K562 (cell line): ENCODE measurements around the gene EPHB6. TPM values are rescaled to one million over a fixed set of nuclear protein-coding genes. Genes with fewer than 3 reads are reported as not detected.

Experiments used
- CBX8 ChIP-seq: fragments of 200-600 bp; sonication (generic); IDR thresholded peaks from 2 replicates; pipeline ENCODE4 v1.6.1; 2012; ENCODE audit warnings: borderline replicate concordance, mixed run types, low read depth, mild to moderate bottlenecking, moderate library complexity, mixed read lengths, low read length, control low read depth, inconsistent platforms; ENCODE audit not compliant: poor library complexity, severe bottlenecking; ENCODE audit errors: extremely low read depth
- DIDO1 ChIP-seq: fragments of 450-650 bp; IDR thresholded peaks from 2 replicates; pipeline ENCODE4 v1.6.1; 2016; ENCODE audit warnings: low read depth, missing biosample characterization, missing genetic modification characterization
- HIVEP1 ChIP-seq: fragments of 250-450 bp; sonication (Bioruptor Pico); IDR thresholded peaks from 2 replicates; pipeline ENCODE4 v1.4.0; 2020; ENCODE audit warnings: mild to moderate bottlenecking
- HMG20B ChIP-seq: fragments of 250-450 bp; sonication (Bioruptor Pico); IDR thresholded peaks from 2 replicates; pipeline ENCODE4 v1.5.0; 2021; ENCODE audit warnings: mild to moderate bottlenecking
- MCM7 ChIP-seq, 2 experiments: fragments of 450-650 bp; IDR thresholded peaks; 2 replicates each; pipeline ENCODE4 v1.6.1; 2016 to 2018
- SRSF7 ChIP-seq: fragments of 200-400 bp; formaldehyde crosslinking; optimal IDR thresholded peaks from 2 replicates; pipeline ENCODE3; 2017; ENCODE audit warnings: mild to moderate bottlenecking, low read depth, low read length
- ZNF121 ChIP-seq: sonication (generic); formaldehyde crosslinking; conservative IDR thresholded peaks from 2 replicates; pipeline ENCODE4 v1.8.0; 2022; ENCODE audit warnings: missing genetic modification reagents
- ZNF133 ChIP-seq: fragments of 250-450 bp; sonication (Bioruptor Pico); IDR thresholded peaks from 2 replicates; pipeline ENCODE4 v1.4.0; 2020; ENCODE audit warnings: mild to moderate bottlenecking
- ZNF347 ChIP-seq: fragments of 450-650 bp; formaldehyde crosslinking; IDR thresholded peaks from 2 replicates; pipeline ENCODE4 v1.4.0; 2020; ENCODE audit warnings: low read depth, mild to moderate bottlenecking, moderate library complexity
- ZNF436 ChIP-seq: fragments of 250-450, 450-650 bp; sonication (Bioruptor Pico); formaldehyde crosslinking; IDR thresholded peaks from 2 replicates; pipeline ENCODE4 v1.7.0; 2020; ENCODE audit warnings: mild to moderate bottlenecking
- ZNF445 ChIP-seq: fragments of 250-450 bp; sonication (Bioruptor Pico); IDR thresholded peaks from 2 replicates; pipeline ENCODE4 v1.4.0; 2020; ENCODE audit warnings: low read depth, mild to moderate bottlenecking, moderate library complexity
- ZNF780A ChIP-seq: fragments of 250-450 bp; sonication (Bioruptor Pico); IDR thresholded peaks from 2 replicates; pipeline ENCODE4 v1.5.0; 2021; ENCODE audit warnings: mild to moderate bottlenecking
- polyA plus RNA-seq, 8 experiments: library from polyadenylated mRNA; depleted of rRNA in 4 of 8; stranded (reverse) in 5 of 8; unstranded in 3 of 8; fragments of >200 nt; fragmentation: Nextera tagmentation in 2 of 8; fragmentation: Illumina TruSeq in 1 of 8; extraction: Ambion mirVana in 2 of 8; extraction: Trizol in 1 of 8; gene quantifications; 2 replicates each; pipeline versions ENCODE4 v1.2.1 to v1.2.3, GENCODE V29; 2011 to 2014; ENCODE audit warnings: inconsistent platforms in 1 of 8, missing spikeins in 1 of 8
- total RNA-seq, 7 experiments: library from RNA; depleted of rRNA in 6 of 7; stranded (reverse); fragments of >200 nt in 6 of 7; fragmentation: Illumina TruSeq in 2 of 7; extraction: Trizol in 2 of 7; gene quantifications; 2 replicates each; pipeline versions ENCODE4 v1.2.1 to v1.2.3, GENCODE V29; 2011 to 2021; ENCODE audit warnings: low replicate concordance in 1 of 7
- TF ChIP-seq, protein P1 (sequence below): fragments of 250-450 bp; sonication (Bioruptor Pico); IDR thresholded peaks from 2 replicates; pipeline ENCODE4 v1.4.0; 2020
- TF ChIP-seq, protein P2 (sequence below): sonication (generic); formaldehyde crosslinking; IDR thresholded peaks from 2 replicates; pipeline ENCODE4 v1.9.0; 2022; ENCODE audit warnings: mild to moderate bottlenecking, missing genetic modification reagents
- TF ChIP-seq, protein P3 (sequence below): fragments of 450-650 bp; formaldehyde crosslinking; IDR thresholded peaks from 2 replicates; pipeline ENCODE4 v1.4.0; 2020; ENCODE audit warnings: mild to moderate bottlenecking, moderate library complexity
- TF ChIP-seq, protein P4 (sequence below): fragments of 200-800 bp; sonication (Bioruptor generic); IDR thresholded peaks from 2 replicates; pipeline ENCODE4 v1.6.1; 2017; ENCODE audit warnings: missing genetic modification characterization, missing compliant biosample characterization
- TF ChIP-seq, protein P5 (sequence below): fragments of 250-450 bp; sonication (Bioruptor Pico); IDR thresholded peaks from 2 replicates; pipeline ENCODE4 v1.8.0; 2021; ENCODE audit warnings: moderate library complexity, mild to moderate bottlenecking, inconsistent platforms

Gene EPHB6
- total and polyA plus RNA-seq, 9 of the 15 experiments (the other 6 are each of a cell fraction or from before 2014, with no cell fraction given): 1.4 to 123 (median 7.6) TPM

DNA sequence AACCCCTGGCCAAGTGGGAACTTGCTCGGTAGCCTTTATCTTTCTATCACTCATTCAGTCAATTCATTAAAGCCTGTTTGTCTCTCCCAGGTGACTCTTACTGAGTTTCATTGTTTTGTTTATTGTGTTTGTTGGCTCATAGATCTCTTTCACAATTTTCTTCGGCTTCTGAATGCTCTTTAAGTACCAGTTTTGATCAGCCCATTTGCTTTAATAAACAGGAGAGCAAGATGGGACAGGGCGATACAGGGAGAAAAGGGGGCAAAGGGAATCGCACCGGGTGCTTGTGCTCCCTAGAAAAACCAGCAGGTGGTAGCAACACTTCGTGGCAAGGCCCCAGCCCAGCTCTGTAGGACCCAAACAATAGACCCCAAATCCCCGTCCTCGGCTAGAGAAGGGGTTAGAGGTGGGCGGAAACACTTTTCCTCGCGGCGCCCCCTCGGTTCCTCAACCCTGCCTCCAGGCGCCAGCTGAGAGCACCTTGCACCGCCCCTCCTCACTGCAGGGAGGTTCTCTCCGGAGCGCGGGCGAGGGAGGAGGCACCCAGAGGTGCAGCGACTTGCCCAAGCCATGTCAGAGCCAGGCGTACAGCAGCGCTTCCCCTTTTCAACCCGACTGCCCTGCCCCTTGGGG lies 1.0 kb upstream of the EPHB6 start (continued):
- TF ChIP-seq HMG20B (CRISPR knock-in tag): no peak
- TF ChIP-seq, protein P1, sequence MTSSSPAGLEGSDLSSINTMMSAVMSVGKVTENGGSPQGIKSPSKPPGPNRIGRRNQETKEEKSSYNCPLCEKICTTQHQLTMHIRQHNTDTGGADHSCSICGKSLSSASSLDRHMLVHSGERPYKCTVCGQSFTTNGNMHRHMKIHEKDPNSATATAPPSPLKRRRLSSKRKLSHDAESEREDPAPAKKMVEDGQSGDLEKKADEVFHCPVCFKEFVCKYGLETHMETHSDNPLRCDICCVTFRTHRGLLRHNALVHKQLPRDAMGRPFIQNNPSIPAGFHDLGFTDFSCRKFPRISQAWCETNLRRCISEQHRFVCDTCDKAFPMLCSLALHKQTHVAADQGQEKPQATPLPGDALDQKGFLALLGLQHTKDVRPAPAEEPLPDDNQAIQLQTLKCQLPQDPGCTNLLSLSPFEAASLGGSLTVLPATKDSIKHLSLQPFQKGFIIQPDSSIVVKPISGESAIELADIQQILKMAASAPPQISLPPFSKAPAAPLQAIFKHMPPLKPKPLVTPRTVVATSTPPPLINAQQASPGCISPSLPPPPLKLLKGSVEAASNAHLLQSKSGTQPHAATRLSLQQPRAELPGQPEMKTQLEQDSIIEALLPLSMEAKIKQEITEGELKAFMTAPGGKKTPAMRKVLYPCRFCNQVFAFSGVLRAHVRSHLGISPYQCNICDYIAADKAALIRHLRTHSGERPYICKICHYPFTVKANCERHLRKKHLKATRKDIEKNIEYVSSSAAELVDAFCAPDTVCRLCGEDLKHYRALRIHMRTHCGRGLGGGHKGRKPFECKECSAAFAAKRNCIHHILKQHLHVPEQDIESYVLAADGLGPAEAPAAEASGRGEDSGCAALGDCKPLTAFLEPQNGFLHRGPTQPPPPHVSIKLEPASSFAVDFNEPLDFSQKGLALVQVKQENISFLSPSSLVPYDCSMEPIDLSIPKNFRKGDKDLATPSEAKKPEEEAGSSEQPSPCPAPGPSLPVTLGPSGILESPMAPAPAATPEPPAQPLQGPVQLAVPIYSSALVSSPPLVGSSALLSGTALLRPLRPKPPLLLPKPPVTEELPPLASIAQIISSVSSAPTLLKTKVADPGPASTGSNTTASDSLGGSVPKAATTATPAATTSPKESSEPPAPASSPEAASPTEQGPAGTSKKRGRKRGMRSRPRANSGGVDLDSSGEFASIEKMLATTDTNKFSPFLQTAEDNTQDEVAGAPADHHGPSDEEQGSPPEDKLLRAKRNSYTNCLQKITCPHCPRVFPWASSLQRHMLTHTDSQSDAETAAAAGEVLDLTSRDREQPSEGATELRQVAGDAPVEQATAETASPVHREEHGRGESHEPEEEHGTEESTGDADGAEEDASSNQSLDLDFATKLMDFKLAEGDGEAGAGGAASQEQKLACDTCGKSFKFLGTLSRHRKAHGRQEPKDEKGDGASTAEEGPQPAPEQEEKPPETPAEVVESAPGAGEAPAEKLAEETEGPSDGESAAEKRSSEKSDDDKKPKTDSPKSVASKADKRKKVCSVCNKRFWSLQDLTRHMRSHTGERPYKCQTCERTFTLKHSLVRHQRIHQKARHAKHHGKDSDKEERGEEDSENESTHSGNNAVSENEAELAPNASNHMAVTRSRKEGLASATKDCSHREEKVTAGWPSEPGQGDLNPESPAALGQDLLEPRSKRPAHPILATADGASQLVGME: peak; percentile 72; the same call in 1 of the 2 replicates
- no peak for TF ChIP-seq ZNF445 (CRISPR knock-in tag)
- no peak for TF ChIP-seq MCM7 (IDR thresholded peaks at IDR 0.05)
- TF ChIP-seq HIVEP1: peak; percentile 70; the same call in 1 of the 2 replicates
- TF ChIP-seq ZNF436 (CRISPR knock-in tag): no peak
- TF ChIP-seq, protein P2, sequence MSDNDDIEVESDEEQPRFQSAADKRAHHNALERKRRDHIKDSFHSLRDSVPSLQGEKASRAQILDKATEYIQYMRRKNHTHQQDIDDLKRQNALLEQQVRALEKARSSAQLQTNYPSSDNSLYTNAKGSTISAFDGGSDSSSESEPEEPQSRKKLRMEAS: peak; percentile 63
- no peak for TF ChIP-seq SRSF7
- TF ChIP-seq, protein P3, sequence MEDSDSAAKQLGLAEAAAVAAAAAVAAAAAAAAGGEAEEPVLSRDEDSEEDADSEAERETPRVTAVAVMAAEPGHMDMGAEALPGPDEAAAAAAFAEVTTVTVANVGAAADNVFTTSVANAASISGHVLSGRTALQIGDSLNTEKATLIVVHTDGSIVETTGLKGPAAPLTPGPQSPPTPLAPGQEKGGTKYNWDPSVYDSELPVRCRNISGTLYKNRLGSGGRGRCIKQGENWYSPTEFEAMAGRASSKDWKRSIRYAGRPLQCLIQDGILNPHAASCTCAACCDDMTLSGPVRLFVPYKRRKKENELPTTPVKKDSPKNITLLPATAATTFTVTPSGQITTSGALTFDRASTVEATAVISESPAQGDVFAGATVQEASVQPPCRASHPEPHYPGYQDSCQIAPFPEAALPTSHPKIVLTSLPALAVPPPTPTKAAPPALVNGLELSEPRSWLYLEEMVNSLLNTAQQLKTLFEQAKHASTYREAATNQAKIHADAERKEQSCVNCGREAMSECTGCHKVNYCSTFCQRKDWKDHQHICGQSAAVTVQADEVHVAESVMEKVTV (CRISPR knock-in tag): peak; percentile 73
- TF ChIP-seq, protein P4, sequence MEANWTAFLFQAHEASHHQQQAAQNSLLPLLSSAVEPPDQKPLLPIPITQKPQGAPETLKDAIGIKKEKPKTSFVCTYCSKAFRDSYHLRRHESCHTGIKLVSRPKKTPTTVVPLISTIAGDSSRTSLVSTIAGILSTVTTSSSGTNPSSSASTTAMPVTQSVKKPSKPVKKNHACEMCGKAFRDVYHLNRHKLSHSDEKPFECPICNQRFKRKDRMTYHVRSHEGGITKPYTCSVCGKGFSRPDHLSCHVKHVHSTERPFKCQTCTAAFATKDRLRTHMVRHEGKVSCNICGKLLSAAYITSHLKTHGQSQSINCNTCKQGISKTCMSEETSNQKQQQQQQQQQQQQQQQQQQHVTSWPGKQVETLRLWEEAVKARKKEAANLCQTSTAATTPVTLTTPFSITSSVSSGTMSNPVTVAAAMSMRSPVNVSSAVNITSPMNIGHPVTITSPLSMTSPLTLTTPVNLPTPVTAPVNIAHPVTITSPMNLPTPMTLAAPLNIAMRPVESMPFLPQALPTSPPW (CRISPR knock-in tag): no peak; the same call in 1 of the 2 replicates
- no peak for TF ChIP-seq ZNF347 (CRISPR knock-in tag)
- peak; percentile 13; the same call in 1 of the 2 replicates for TF ChIP-seq DIDO1
- TF ChIP-seq, protein P5, sequence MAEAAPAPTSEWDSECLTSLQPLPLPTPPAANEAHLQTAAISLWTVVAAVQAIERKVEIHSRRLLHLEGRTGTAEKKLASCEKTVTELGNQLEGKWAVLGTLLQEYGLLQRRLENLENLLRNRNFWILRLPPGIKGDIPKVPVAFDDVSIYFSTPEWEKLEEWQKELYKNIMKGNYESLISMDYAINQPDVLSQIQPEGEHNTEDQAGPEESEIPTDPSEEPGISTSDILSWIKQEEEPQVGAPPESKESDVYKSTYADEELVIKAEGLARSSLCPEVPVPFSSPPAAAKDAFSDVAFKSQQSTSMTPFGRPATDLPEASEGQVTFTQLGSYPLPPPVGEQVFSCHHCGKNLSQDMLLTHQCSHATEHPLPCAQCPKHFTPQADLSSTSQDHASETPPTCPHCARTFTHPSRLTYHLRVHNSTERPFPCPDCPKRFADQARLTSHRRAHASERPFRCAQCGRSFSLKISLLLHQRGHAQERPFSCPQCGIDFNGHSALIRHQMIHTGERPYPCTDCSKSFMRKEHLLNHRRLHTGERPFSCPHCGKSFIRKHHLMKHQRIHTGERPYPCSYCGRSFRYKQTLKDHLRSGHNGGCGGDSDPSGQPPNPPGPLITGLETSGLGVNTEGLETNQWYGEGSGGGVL (CRISPR knock-in tag): no peak
- no peak for TF ChIP-seq ZNF133
- TF ChIP-seq ZNF780A: no peak
- TF ChIP-seq ZNF121 (CRISPR knock-in tag): peak; percentile 54
- TF ChIP-seq CBX8: no peak
